Right cardiac atrium (tissue), 5 donors: ENCODE measurements around the gene CBLN3. TPM values are rescaled to one million over a fixed set of nuclear protein-coding genes. Genes with fewer than 3 reads are reported as not detected.

Source experiments
- ATAC-seq, 2 donors: fragments of 200-7000 bp; cut with Tn5 transposase; one replicate each; pipeline versions ENCODE4 v1.8.0 to v1.9.1; 2020; ENCODE audit warnings: moderate library complexity in 2 of 2, mild to moderate bottlenecking in 1 of 2
- DNase-seq, 3 donors: peaks; one replicate each; pipeline ENCODE4 v3.0.0-alpha.2; 2020
- H3K27ac ChIP-seq: one replicate; pipeline ENCODE4 v1.5.1; 2013; ENCODE audit warnings: mild to moderate bottlenecking, low read length, control low read depth, moderate library complexity
- H3K27me3 ChIP-seq: one replicate; pipeline ENCODE4 v1.6.1; 2013; ENCODE audit not compliant: control insufficient read depth, insufficient read depth
- H3K4me1 ChIP-seq: one replicate; pipeline ENCODE4 v1.6.1; 2013; ENCODE audit warnings: low read length; ENCODE audit not compliant: control insufficient read depth, insufficient read depth
- H3K4me3 ChIP-seq: one replicate; pipeline ENCODE4 v1.5.1; 2013; ENCODE audit warnings: low read length, control low read depth
- H3K9me3 ChIP-seq: one replicate; pipeline ENCODE4 v1.6.1; 2013; ENCODE audit warnings: low read length; ENCODE audit not compliant: control insufficient read depth
- WGBS: extraction: QIAGEN DNeasy Blood & Tissue Kit; methylation state at CpG from one replicate; pipeline ENCODE4 v1.1.7; 2013; 5-methylcytosine and 5-hydroxymethylcytosine counted together
- intact Hi-C, 4 donors: fragments of 100-400 bp; cut with DNase I; formaldehyde crosslinking; loops; one replicate each; pipeline versions ENCODE4 v1.11.0 to v1.14.0; 2022 to 2023
- polyA plus RNA-seq: library from polyadenylated mRNA; stranded (reverse); fragments of 200-250 nt; gene quantifications from one replicate; pipeline ENCODE4 v1.2.3, GENCODE V29; 2013
- total RNA-seq, 4 donors: library from RNA; stranded (reverse); fragmentation: NEBNext Ultra II Directional; extraction: Animal tissue kit (Norgen Biotek cat#: 25700); gene quantifications; one replicate each; pipeline ENCODE4 v1.2.1, GENCODE V29; 2021
- donor health status: healthy with polysubstance abuse.
- donor health status: DM: no; HTN: yes; CAD: no.
- donor health status: DM: no; HTN: no; CAD: no.
- donor health status: DM: no; HTN: yes; CAD: no; lungs with severe emphysema.
- donor health status: DM: yes; HTN: yes; CAD: no.

CBLN3 gene
- total and polyA plus RNA-seq, 5 donors, result 1.3 to 3.1 (median 2.5) TPM

DNA sequence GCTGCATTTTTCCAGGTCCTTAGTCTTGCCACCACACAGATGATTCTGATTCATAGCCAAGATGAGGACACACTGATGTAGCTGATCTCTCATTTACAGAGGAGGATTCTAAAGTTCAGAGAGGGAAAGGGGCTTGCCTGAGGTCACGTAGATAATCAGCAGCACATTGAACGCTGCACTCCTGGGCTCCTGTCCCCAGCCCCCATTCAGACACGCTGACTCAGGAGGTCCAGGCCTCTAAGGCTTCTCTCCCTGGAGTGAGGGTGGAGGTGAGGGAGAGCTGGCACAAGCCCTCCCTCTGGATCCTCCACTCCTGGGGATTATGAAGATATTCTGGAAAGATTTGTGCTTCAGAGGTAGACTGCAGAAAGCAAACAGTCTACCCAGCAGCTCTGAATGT is 51.1 kb downstream of the CBLN3 start:
- whole genome bisulfite sequencing, result 78% methylated on average over 3 of the region's 3 CpGs
- H3K9me3 ChIP-seq, result no peaks in the 10 kb centered on the region
- ATAC-seq (no peak), DNase-seq (no peak)
- no peak overlapping the region for H3K27ac ChIP-seq
- H3K27me3 ChIP-seq, result no peaks in the 10 kb centered on the region
- H3K4me3 ChIP-seq, result no peak overlapping the region
- peaks cover 5% of the 10 kb centered on the region for H3K4me1 ChIP-seq
- intact Hi-C loops, result no loop called here

DNA sequence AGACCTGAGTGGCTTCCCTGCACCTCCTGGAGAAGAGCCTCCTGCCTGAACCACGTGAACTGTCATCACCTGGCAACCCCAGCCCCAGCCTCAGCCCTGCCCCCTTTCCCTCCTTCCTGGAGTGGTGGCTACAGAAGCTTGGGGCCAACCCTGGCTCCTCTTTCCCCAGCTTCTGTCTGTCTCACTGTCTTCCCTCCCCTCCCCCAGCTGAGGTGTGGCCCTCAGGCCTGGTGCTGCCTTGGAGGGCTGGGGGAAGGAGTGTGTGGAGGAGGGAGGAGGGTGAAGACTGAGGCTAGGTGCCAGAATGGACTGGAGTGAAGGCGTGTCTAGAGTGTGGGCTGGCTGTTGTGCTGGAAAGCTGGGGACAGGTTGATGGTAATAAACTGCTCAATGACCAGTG is 51.8 kb downstream of the CBLN3 start:
- H3K9me3 ChIP-seq, result no peaks in the 10 kb centered on the region
- 59% methylated on average over 2 of the region's 2 CpGs for WGBS
- intact Hi-C loops, result no loop called here
- H3K4me3 ChIP-seq, result no peak overlapping the region
- no peak overlapping the region for H3K27ac ChIP-seq
- H3K4me1 ChIP-seq, result peaks cover 5% of the 10 kb centered on the region
- ATAC-seq (peak; percentile 44 to 59), DNase-seq (peak in 1 of 3 donors; percentile 67)
- H3K27me3 ChIP-seq, result no peaks in the 10 kb centered on the region

DNA sequence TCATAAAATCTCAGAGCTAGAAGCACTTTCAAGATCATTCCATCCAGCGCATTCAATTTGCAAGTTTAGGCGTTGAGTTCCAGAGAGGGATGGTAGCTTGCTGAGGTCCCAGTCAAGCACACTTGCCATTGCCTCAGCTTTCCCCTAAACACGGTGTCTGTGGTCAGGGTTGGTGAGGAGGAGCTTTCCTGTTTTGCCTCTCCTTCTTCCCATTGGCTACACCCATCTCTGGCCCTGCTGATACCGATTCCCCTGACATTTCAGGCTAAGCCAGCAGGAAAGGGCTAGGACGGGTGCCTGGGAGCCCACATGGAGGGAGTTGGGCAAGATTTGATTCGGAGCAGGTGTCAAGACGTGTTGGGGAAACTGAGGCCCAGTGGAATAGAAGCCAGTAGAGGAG is 52.3 kb downstream of the CBLN3 start:
- H3K4me3 ChIP-seq, result no peak overlapping the region
- no peak for DNase-seq
- no peak overlapping the region for H3K27ac ChIP-seq
- intact Hi-C loops, result no loop called here
- no peaks in the 10 kb centered on the region for H3K27me3 ChIP-seq
- H3K9me3 ChIP-seq, result no peaks in the 10 kb centered on the region
- H3K4me1 ChIP-seq, result peaks cover 5% of the 10 kb centered on the region
- peak; percentile 7 to 42 for ATAC-seq
- WGBS, result 61% methylated on average over 7 of the region's 7 CpGs

Other genes with a start within 250 kb of the CBLN3 start
- 10 to 100 TPM; 10.2 to 22.5 (median 12.1) TPM for gene IPO4, start 240.9 kb downstream of the CBLN3 start, total RNA-seq
- gene IPO4, start 240.9 kb downstream of the CBLN3 start, polyA plus RNA-seq, result 4.1 TPM
- gene TM9SF1, start 234.2 kb downstream of the CBLN3 start, total RNA-seq, result 10 to 100 TPM; 26.4 to 37.6 (median 30.4) TPM
- gene TM9SF1, start 234.2 kb downstream of the CBLN3 start, polyA plus RNA-seq, result 14.8 TPM
- under 1 TPM in 2 of 4 donors, not detected in 2; 0.18 to 0.37 TPM for gene TSSK4, start 224.0 kb downstream of the CBLN3 start, total RNA-seq
- gene TSSK4, start 224.0 kb downstream of the CBLN3 start, polyA plus RNA-seq, result not detected
- gene CHMP4A, start 216.2 kb downstream of the CBLN3 start, total RNA-seq, result 10 to 100 TPM; 35.2 to 49.3 (median 39.5) TPM
- 56.3 TPM for gene CHMP4A, start 216.2 kb downstream of the CBLN3 start, polyA plus RNA-seq
- gene MDP1, start 213.6 kb downstream of the CBLN3 start, total RNA-seq, result 10 to 100 TPM; 15.7 to 21.8 (median 18.8) TPM
- gene MDP1, start 213.6 kb downstream of the CBLN3 start, polyA plus RNA-seq, result 26.8 TPM
- gene NEDD8, start 197.3 kb downstream of the CBLN3 start, total RNA-seq, result 100 to 1,000 TPM; 167 to 190 (median 183) TPM
- 302 TPM for gene NEDD8, start 197.3 kb downstream of the CBLN3 start, polyA plus RNA-seq
- gene GMPR2, start 196.7 kb downstream of the CBLN3 start, total RNA-seq, result 10 to 100 TPM; 32.4 to 45.4 (median 34.6) TPM
- 30.3 TPM for gene GMPR2, start 196.7 kb downstream of the CBLN3 start, polyA plus RNA-seq
- 10 to 100 TPM; 38.9 to 45.9 (median 45.3) TPM for gene TINF2, start 187.0 kb downstream of the CBLN3 start, total RNA-seq
- 23.0 TPM for gene TINF2, start 187.0 kb downstream of the CBLN3 start, polyA plus RNA-seq
- 1 to 10 TPM in 1 of 4 donors, under 1 TPM in 3; 0.36 to 2.0 (median 0.58) TPM for gene TGM1, start 166.5 kb downstream of the CBLN3 start, total RNA-seq
- 0.16 TPM for gene TGM1, start 166.5 kb downstream of the CBLN3 start, polyA plus RNA-seq
- gene RABGGTA, start 158.1 kb downstream of the CBLN3 start, total RNA-seq, result 10 to 100 TPM; 18.1 to 21.4 (median 20.8) TPM
- 20.7 TPM for gene RABGGTA, start 158.1 kb downstream of the CBLN3 start, polyA plus RNA-seq
- gene DHRS1, start 129.9 kb downstream of the CBLN3 start, total RNA-seq, result 10 to 100 TPM in 2 of 4 donors, 1 to 10 TPM in 2; 5.9 to 12.0 (median 10.4) TPM
- gene DHRS1, start 129.9 kb downstream of the CBLN3 start, polyA plus RNA-seq, result 7.2 TPM
- gene NOP9, start 129.8 kb downstream of the CBLN3 start, total RNA-seq, result 10 to 100 TPM; 19.2 to 20.3 (median 19.6) TPM
- gene NOP9, start 129.8 kb downstream of the CBLN3 start, polyA plus RNA-seq, result 9.6 TPM
- gene CIDEB, start 121.7 kb downstream of the CBLN3 start, total RNA-seq, result 1 to 10 TPM; 5.8 to 8.5 (median 6.9) TPM
- gene CIDEB, start 121.7 kb downstream of the CBLN3 start, polyA plus RNA-seq, result 3.6 TPM
- gene LTB4R2, start 119.5 kb downstream of the CBLN3 start, total RNA-seq, result 1 to 10 TPM; 1.2 to 2.1 (median 1.4) TPM
- gene LTB4R2, start 119.5 kb downstream of the CBLN3 start, polyA plus RNA-seq, result 0.66 TPM
- gene LTB4R, start 118.2 kb downstream of the CBLN3 start, total RNA-seq, result 1 to 10 TPM; 2.2 to 3.1 (median 2.4) TPM
- 1.6 TPM for gene LTB4R, start 118.2 kb downstream of the CBLN3 start, polyA plus RNA-seq
- 10 to 100 TPM; 24.1 to 45.3 (median 32.8) TPM for gene ADCY4, start 94.6 kb downstream of the CBLN3 start, total RNA-seq
- 33.4 TPM for gene ADCY4, start 94.6 kb downstream of the CBLN3 start, polyA plus RNA-seq
- 1 to 10 TPM; 2.9 to 7.0 (median 6.4) TPM for gene RIPK3, start 89.7 kb downstream of the CBLN3 start, total RNA-seq
- gene RIPK3, start 89.7 kb downstream of the CBLN3 start, polyA plus RNA-seq, result 3.8 TPM
- gene NFATC4, start 61.5 kb downstream of the CBLN3 start, total RNA-seq, result 10 to 100 TPM; 15.7 to 40.0 (median 31.0) TPM
- 25.8 TPM for gene NFATC4, start 61.5 kb downstream of the CBLN3 start, polyA plus RNA-seq
- 10 to 100 TPM in 2 of 4 donors, 1 to 10 TPM in 2; 9.3 to 12.0 (median 10.5) TPM for gene NYNRIN, start 30.7 kb downstream of the CBLN3 start, total RNA-seq
- gene NYNRIN, start 30.7 kb downstream of the CBLN3 start, polyA plus RNA-seq, result 5.1 TPM
- gene KHNYN, start 286 bp upstream of the CBLN3 start, total RNA-seq, result 10 to 100 TPM; 23.4 to 27.7 (median 26.0) TPM
- 19.1 TPM for gene KHNYN, start 286 bp upstream of the CBLN3 start, polyA plus RNA-seq
- 100 to 1,000 TPM in 1 of 4 donors, 10 to 100 TPM in 3; 74.6 to 101 (median 94.4) TPM for gene SDR39U1, start 13.1 kb upstream of the CBLN3 start, total RNA-seq
- 128 TPM for gene SDR39U1, start 13.1 kb upstream of the CBLN3 start, polyA plus RNA-seq
- gene CMA1, start 78.6 kb upstream of the CBLN3 start, total RNA-seq, result under 1 TPM in 1 of 4 donors, not detected in 3; 0.76 TPM
- not detected for gene CMA1, start 78.6 kb upstream of the CBLN3 start, polyA plus RNA-seq
- gene CTSG, start 146.6 kb upstream of the CBLN3 start, total RNA-seq, result 1 to 10 TPM in 2 of 4 donors, under 1 TPM in 1, not detected in 1; 0.46 to 2.1 (median 1.4) TPM
- not detected for gene CTSG, start 146.6 kb upstream of the CBLN3 start, polyA plus RNA-seq
- gene GZMH, start 180.0 kb upstream of the CBLN3 start, total RNA-seq, result 1 to 10 TPM in 1 of 4 donors, under 1 TPM in 2, not detected in 1; 0.56 to 2.0 (median 0.97) TPM
- 0.32 TPM for gene GZMH, start 180.0 kb upstream of the CBLN3 start, polyA plus RNA-seq
- under 1 TPM in 2 of 4 donors, not detected in 2; 0.38 to 0.71 TPM for gene GZMB, start 204.5 kb upstream of the CBLN3 start, total RNA-seq
- 0.95 TPM for gene GZMB, start 204.5 kb upstream of the CBLN3 start, polyA plus RNA-seq